Mucosa of descending colon (tissue), 3 donors: ENCODE measurements around the gene HLA-DPB1. TPM values are rescaled to one million over a fixed set of nuclear protein-coding genes. Genes with fewer than 3 reads are reported as not detected.

ENCODE experiments used
- ATAC-seq: fragments of 200-7000 bp; cut with Tn5 transposase; one replicate; pipeline ENCODE4 v1.9.1; 2020; ENCODE audit warnings: mild to moderate bottlenecking, moderate library complexity
- DNase-seq, 3 donors: peaks; one replicate each; pipeline ENCODE4 v3.0.0-alpha.2; 2020
- H3K36me3 ChIP-seq: fragments of 200-600 bp; one replicate; pipeline ENCODE4 v1.8.0; 2021; ENCODE audit warnings: low read depth, mild to moderate bottlenecking
- H3K4me1 ChIP-seq: fragments of 200-600 bp; one replicate; pipeline ENCODE4 v1.8.0; 2021; ENCODE audit warnings: low read depth, mild to moderate bottlenecking
- H3K4me3 ChIP-seq: fragments of 200-600 bp; one replicate; pipeline ENCODE4 v1.8.0; 2021; ENCODE audit warnings: mild to moderate bottlenecking
- H3K9me3 ChIP-seq: fragments of 200-600 bp; one replicate; pipeline ENCODE4 v1.8.0; 2021; ENCODE audit warnings: mild to moderate bottlenecking
- intact Hi-C, 2 donors: fragments of 100-400 bp; cut with DNase I in 1 of 2; cut with micrococcal nuclease in 1 of 2; formaldehyde crosslinking; loops; one replicate each; pipeline versions ENCODE4 v1.11.0 to v1.11.1; 2022; cut with DNase I, micrococcal nuclease
- total RNA-seq, 3 donors: library from RNA; stranded (reverse); fragmentation: NEBNext Ultra II Directional in 2 of 3; extraction: Animal tissue kit (Norgen Biotek cat#: 25700) in 2 of 3; gene quantifications; one replicate each; pipeline versions ENCODE4 v1.2.1 to v1.2.4, GENCODE V29; 2021 to 2023
- TF ChIP-seq, protein P1 (sequence below): fragments of 200-600 bp; IDR thresholded peaks from one replicate; pipeline ENCODE4 v1.8.0; 2022; ENCODE audit warnings: antibody characterized with exemption, mild to moderate bottlenecking
- donor health status: DM: no; HTN: no; CAD: no; lungs with moderate emphysema.
- donor health status: DM: no; HTN: no; CAD: no.
- donor health status: DM: no; HTN: yes; CAD: no.

Gene HLA-DPB1
- total RNA-seq, 3 donors from 2014 or later = 31.2 to 55.0 (median 51.2) TPM

DNA sequence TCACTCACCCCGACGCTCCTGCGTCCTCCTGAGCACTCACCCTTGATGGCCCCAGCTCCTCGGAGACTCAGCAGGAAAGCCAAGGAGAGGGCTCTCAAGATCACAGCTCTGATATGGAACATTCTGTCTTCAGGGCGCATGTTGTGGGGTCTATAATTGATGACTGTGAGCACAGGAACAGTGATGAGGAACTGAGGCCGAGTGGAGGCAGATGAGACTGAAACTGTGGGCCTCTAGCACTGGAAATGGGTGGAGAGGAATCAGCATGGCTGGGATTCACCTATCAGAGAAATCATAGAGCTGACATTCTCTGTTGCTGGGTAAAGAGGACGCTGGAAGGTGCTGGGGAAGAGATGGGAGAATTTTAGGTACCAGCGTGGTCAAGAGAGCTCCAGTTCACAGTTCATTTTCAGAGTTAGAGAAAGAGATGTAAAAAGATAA lies 2.3 kb upstream of the HLA-DPB1 start, which contains the start of gene HLA-DPA1:
Gene HLA-DPA1, minus strand, starts transcription at position 219 of the 441 bp plus-strand sequence.
- peak; percentile 80 for ATAC-seq
- no peaks in the 10 kb centered on the region for H3K36me3 ChIP-seq
- H3K4me1 ChIP-seq = no peaks in the 10 kb centered on the region
- no peak within 1 kb of the TSS for H3K4me3 ChIP-seq
- intact Hi-C loops = loop anchor here (10.0 kb wide), 1 partner anchor 59 kb away; no protein-coding TSS in a partner anchor
- TF ChIP-seq, protein P1, sequence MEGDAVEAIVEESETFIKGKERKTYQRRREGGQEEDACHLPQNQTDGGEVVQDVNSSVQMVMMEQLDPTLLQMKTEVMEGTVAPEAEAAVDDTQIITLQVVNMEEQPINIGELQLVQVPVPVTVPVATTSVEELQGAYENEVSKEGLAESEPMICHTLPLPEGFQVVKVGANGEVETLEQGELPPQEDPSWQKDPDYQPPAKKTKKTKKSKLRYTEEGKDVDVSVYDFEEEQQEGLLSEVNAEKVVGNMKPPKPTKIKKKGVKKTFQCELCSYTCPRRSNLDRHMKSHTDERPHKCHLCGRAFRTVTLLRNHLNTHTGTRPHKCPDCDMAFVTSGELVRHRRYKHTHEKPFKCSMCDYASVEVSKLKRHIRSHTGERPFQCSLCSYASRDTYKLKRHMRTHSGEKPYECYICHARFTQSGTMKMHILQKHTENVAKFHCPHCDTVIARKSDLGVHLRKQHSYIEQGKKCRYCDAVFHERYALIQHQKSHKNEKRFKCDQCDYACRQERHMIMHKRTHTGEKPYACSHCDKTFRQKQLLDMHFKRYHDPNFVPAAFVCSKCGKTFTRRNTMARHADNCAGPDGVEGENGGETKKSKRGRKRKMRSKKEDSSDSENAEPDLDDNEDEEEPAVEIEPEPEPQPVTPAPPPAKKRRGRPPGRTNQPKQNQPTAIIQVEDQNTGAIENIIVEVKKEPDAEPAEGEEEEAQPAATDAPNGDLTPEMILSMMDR = no peak
- no peaks in the 10 kb centered on the region for H3K9me3 ChIP-seq
- peak in 1 of 3 donors; percentile 59 for DNase-seq

DNA sequence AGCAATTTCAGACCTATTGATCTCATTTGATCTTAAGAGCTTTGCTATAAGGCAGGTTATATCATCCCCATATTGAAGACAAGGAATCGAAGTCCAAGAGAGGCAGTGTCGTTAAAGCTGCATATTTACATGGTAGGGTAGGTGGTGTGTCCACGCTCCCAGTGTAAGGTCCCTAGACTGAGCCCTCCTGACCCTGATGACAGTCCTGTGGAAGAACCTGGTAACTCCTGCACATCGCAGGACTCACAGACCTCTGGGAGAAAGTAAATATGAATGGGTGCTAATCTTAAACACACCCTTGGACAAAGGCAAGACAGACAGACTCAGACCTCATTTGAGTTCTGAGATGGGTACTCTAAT lies 602 bp upstream of the HLA-DPB1 start:
- no peaks in the 10 kb centered on the region for H3K9me3 ChIP-seq
- no peaks in the 10 kb centered on the region for H3K36me3 ChIP-seq
- no peaks in the 10 kb centered on the region for H3K4me1 ChIP-seq
- no peak for DNase-seq
- no peak overlapping the region for H3K4me3 ChIP-seq
- intact Hi-C loops = loop anchor here (10.0 kb wide), 1 partner anchor 60 kb away; no protein-coding TSS in a partner anchor
- no peak for ATAC-seq
- TF ChIP-seq, protein P1 = no peak

DNA sequence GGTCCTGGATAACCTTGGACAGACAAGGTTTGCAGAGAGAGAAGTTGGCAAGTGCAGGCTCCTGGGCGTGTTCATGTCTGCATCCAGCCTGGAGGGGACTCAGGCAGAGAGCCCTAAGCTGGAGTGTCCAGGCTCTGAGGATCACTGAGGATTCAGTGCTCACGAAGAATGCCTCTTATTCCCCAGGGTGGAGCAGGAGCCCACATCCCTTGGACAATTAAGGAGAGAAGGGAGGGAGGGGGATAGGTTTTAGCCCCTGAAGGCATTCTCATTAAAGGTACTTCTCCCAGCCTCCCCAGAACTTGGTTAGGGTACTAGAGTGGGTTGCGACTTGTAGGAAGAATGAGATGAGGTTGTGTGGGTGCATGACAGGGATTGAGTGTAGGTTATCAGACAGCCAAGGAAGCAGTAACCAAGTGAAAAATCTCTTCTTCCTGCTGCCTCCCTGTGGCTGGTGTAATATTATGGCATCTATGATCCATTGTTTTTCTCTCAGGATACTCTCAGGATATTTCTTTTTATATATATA lies 680 bp downstream of the HLA-DPB1 start:
- H3K9me3 ChIP-seq = no peaks in the 10 kb centered on the region
- no peak overlapping the region for H3K4me3 ChIP-seq
- TF ChIP-seq, protein P1 = no peak
- no peaks in the 10 kb centered on the region for H3K4me1 ChIP-seq
- DNase-seq = no peak
- ATAC-seq = peak; percentile 2
- intact Hi-C loops = loop anchor here (10.0 kb wide), 1 partner anchor 62 kb away; no protein-coding TSS in a partner anchor
- no peaks in the 10 kb centered on the region for H3K36me3 ChIP-seq

DNA sequence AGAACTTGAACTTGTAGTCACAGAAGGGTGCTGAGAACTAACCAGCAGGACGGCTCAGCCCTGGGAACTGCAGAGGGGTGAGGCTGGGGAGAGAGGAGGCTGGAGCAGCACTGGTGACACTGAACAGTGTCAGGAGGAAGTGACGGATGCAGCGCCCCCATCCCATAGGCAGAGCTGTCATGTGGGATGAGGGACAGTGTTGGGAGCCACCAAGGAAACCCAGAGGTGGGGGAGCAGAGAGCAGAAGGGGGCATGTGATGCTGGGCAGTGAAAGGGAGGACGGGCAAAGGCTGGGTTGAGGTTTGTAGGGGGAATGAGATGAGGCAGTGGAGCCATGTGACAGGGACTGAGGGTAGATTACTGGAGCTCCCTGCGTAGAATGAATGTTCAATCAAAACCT lies 2.1 kb downstream of the HLA-DPB1 start:
- intact Hi-C loops = loop anchor here (10.0 kb wide), 1 partner anchor 63 kb away; no protein-coding TSS in a partner anchor
- Histone ChIP-seq H3K4me1 (no peaks in the 10 kb centered on the region), H3K36me3 (no peaks in the 10 kb centered on the region), H3K9me3 (no peaks in the 10 kb centered on the region), H3K4me3 (no peak overlapping the region)
- TF ChIP-seq, protein P1 = no peak
- DNase-seq = no peak
- ATAC-seq = no peak

DNA sequence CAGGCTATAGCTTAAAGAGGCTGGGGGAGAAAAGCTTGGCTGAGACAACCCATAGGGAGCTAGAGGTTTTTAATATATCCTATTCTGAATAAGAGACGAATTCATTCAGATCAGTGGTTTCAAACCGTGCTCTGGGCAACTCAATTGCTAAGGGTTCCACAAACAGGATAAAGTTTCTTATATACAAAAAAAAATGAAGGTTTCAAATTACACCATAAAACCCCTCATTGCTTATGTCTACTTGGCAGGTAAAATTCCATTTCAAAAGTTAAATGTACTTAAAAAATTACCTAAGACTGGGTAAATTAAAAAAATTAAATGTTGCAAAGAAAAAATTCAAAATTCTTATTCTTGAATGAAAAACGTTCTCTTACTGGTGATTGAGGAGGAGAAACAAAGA lies 2.7 kb downstream of the HLA-DPB1 start:
- no peaks in the 10 kb centered on the region for H3K36me3 ChIP-seq
- intact Hi-C loops = loop anchor here (10.0 kb wide), 1 partner anchor 64 kb away; no protein-coding TSS in a partner anchor
- ATAC-seq (no peak), DNase-seq (no peak)
- H3K4me3 ChIP-seq = no peak overlapping the region
- no peaks in the 10 kb centered on the region for H3K4me1 ChIP-seq
- TF ChIP-seq, protein P1 = no peak
- H3K9me3 ChIP-seq = no peaks in the 10 kb centered on the region
